GM21529 (cell line): ENCODE data around the gene MTUS2.
A peak's percentile ranks its signal among the peaks of the same experiment; 100 is the strongest.

Source experiments
- ATAC-seq: cut with Tn5 transposase; IDR thresholded peaks from one replicate; pipeline ENCODE4 v1.9.1; 2021; ENCODE audit not compliant: unreplicated experiment

Gene MTUS2

GRCh38 chr13:29021717-29022116, 201.6 kb downstream of the MTUS2 start:
- ATAC-seq, result no peak

- no peak for ATAC-seq
Measured at GRCh38 chr13:29022410-29022809, 202.3 kb downstream of the MTUS2 start.

GRCh38 chr13:29022968-29023367, 202.8 kb downstream of the MTUS2 start:
- ATAC-seq, result no peak

GRCh38 chr13:29024783-29025182, 204.6 kb downstream of the MTUS2 start:
- no peak for ATAC-seq

GRCh38 chr13:29028868-29029267, 208.7 kb downstream of the MTUS2 start:
- ATAC-seq, result no peak

GRCh38 chr13:29038700-29039099, 218.6 kb downstream of the MTUS2 start:
- ATAC-seq, result no peak

GRCh38 chr13:29039212-29039611, 219.1 kb downstream of the MTUS2 start:
- ATAC-seq, result no peak

GRCh38 chr13:29046588-29046987, 226.4 kb downstream of the MTUS2 start:
- ATAC-seq, result no peak

GRCh38 chr13:29049524-29049923, 229.4 kb downstream of the MTUS2 start:
- ATAC-seq, result no peak

GRCh38 chr13:29050719-29051118, 230.6 kb downstream of the MTUS2 start:
- ATAC-seq, result no peak

- no peak for ATAC-seq
Measured at GRCh38 chr13:29059800-29060199, 239.7 kb downstream of the MTUS2 start.

GRCh38 chr13:29065142-29065541, 245.0 kb downstream of the MTUS2 start:
- ATAC-seq, result no peak

- no peak for ATAC-seq
Measured at GRCh38 chr13:29067306-29067945, 247.3 kb downstream of the MTUS2 start.

GRCh38 chr13:29073755-29074154, 253.6 kb downstream of the MTUS2 start:
- ATAC-seq, result no peak

- no peak for ATAC-seq
Measured at GRCh38 chr13:29077051-29077813, 257.1 kb downstream of the MTUS2 start.

- peak; percentile 95 for ATAC-seq
Measured at GRCh38 chr13:29081036-29081435, 260.9 kb downstream of the MTUS2 start.

GRCh38 chr13:29081697-29082440, 261.7 kb downstream of the MTUS2 start:
- no peak for ATAC-seq

- no peak for ATAC-seq
Measured at GRCh38 chr13:29099781-29100406, 279.8 kb downstream of the MTUS2 start.

GRCh38 chr13:29100758-29101157, 280.6 kb downstream of the MTUS2 start:
- no peak for ATAC-seq

- no peak for ATAC-seq
Measured at GRCh38 chr13:29101409-29101808, 281.3 kb downstream of the MTUS2 start.

- no peak for ATAC-seq
Measured at GRCh38 chr13:29101905-29102304, 281.8 kb downstream of the MTUS2 start.
